VCaP (cell line): ENCODE results near the gene MYL12B.

Experiments used
- H3K27ac ChIP-seq: fragments of 450-650 bp; 2 replicates; pipeline ENCODE4 v1.5.1; 2017
- TF ChIP-seq, protein P1 (sequence below): fragments of 450-650 bp; conservative IDR thresholded peaks from 2 replicates; pipeline ENCODE4 v1.5.1; 2017; ENCODE audit warnings: mild to moderate bottlenecking, moderate library complexity

Gene MYL12B

DNA sequence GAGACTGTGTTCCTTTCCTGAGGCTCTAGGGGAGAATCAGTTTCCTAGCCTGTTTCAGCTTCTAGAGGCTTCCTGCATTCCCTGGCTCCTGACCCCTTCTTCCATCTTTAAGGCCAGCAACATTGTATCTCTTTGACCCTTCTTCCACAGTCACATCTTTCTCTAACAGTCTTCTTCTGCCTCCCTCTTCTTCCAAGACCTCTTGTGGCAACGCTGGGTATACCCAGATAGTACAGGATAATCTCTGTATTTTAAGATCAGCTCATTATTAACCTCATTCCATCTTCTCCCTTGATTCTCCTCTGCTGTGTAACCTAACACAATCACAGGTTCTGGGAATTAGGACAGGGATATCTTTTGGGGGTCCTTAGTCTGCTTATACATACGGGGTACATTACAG is 23.2 kb upstream of the MYL12B start:
- H3K27ac ChIP-seq, result no peak overlapping the region
- TF ChIP-seq, protein P1, sequence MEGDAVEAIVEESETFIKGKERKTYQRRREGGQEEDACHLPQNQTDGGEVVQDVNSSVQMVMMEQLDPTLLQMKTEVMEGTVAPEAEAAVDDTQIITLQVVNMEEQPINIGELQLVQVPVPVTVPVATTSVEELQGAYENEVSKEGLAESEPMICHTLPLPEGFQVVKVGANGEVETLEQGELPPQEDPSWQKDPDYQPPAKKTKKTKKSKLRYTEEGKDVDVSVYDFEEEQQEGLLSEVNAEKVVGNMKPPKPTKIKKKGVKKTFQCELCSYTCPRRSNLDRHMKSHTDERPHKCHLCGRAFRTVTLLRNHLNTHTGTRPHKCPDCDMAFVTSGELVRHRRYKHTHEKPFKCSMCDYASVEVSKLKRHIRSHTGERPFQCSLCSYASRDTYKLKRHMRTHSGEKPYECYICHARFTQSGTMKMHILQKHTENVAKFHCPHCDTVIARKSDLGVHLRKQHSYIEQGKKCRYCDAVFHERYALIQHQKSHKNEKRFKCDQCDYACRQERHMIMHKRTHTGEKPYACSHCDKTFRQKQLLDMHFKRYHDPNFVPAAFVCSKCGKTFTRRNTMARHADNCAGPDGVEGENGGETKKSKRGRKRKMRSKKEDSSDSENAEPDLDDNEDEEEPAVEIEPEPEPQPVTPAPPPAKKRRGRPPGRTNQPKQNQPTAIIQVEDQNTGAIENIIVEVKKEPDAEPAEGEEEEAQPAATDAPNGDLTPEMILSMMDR, result peak; percentile 43

DNA sequence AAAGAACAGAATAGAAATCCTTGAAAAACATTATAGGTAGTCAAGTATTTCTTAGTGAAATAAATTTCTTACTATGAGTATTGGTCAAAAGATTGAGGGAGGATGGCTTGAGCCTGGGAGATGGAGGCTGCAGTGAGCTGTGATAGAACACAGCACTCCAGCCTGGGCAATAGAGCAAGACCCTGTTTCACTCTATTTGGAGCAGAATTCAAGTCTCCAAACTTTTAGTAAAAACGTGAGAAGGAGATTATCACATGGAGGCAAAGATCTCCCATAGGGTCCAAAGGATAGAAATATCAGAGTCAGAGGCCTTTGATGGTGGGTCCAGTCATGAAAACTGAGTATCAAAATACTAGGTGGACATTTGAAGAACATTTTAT is 16.8 kb upstream of the MYL12B start:
- H3K27ac ChIP-seq, result no peak overlapping the region
- TF ChIP-seq, protein P1, result no peak

DNA sequence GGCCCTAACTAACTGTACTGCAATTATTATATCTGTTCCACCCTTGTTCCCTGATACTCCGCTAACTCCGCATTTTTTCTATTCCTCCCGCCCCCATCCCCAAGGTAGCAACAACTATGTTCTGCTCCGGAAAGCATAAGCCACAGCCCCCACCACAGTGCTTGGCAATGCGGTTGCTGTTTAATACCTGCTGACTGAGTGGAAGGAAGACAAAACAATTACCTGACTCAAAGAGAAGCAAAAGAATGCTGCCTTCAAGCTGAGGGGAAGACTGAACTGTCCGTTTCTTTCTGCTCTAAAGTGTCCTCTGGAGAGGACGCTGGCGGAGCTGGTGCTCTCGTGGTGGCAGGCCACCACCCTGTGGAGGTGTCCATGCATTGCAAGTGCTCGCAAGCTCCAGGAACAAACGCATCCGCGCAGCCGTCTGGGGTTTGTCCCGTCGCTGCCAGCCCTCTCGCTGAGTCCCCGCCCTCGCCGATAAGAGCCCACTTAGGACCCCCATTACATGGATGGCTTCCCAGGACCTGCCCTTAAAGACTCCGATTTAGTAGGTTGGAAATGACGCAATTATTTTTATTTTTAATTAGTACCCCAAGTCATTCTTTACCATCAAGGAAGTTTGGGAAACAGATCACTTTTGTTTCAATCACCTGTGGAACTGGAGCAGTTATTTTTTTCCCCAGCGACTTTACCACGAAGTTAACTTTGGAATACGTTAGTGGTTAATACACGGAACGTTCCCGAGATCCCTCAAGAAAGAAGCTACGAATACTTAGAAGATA is 15.9 kb upstream of the MYL12B start:
- H3K27ac ChIP-seq, result peak overlapping the region; percentile 96
- TF ChIP-seq, protein P1, result peak; percentile 95

DNA sequence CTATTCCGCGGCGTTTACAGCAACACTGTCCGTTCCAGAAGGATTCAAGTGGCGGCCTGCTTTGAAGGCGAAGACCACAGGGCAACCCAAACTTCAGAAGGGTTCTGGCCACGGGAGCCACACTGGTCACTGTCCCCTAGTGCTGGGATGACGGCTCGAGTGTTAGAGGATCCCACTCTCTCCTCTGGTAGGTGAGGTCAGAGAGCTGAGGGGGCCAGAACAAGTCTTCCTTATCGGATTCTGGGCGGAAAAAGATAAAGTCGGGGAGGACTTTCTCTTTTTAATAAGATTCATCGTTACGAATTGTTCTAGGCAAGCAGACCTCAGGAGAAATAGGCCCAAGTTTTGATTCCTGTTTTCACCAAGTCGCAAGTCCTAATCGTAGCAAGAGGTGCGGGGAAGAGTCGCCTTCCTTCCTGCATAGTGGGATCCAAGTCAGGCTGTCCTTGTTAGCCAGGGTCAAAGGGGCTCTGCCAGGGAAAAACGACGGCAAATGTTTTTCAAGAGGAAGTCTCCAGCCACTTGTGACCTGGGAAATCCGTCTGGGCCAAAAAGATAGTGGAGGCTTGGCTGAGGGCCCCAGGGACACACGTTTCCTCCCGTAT is 15.2 kb upstream of the MYL12B start:
- peak overlapping the region; percentile 96 for H3K27ac ChIP-seq
- TF ChIP-seq, protein P1, result no peak

DNA sequence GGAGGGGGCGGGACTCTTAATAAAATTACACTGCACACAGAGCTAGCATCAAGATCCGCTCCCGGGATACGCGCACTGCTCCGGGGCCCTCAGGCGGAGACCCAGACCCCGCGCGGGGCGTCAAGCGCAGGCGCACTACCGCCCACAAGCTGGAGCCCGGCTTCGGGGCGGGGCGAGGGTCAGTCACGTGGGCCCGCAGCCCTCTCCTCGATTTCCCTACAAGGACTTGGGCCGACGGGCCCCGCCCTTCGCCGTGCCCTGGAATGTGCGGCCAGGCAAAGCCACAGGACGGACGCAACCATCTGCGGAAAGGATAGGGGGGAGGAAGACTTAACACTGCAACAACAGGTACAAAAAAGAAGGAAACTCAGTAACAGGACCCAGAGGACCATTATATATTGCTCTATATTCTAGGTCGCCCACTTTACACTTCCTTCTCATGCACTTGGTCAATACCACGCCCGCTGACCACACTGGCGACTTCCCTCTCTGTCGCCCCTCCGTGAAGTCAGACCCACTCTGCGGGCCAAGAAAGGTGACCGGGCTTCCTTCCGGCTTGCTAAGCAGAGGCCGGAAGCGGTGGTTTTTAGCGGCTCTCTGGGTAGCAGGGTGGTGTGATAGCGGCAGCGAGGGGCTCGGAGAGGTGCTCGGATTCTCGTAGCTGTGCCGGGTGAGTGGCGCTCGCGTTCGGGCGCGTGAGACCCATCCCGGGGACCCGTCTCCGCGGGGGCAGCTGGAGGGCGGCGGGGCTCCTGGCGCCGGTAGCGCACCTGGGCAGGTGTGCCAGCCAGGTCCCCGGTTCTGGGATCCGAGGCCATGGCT is 14.5 kb upstream of the MYL12B start, which contains the start of gene MYL12A:
Gene MYL12A (plus strand): TSS at position 562 of the 822 bp plus-strand sequence. CDS start 5,447 bp downstream, outside the sequence.
- TF ChIP-seq, protein P1, result no peak
- H3K27ac ChIP-seq, result peak within 1 kb of the TSS; percentile 96

DNA sequence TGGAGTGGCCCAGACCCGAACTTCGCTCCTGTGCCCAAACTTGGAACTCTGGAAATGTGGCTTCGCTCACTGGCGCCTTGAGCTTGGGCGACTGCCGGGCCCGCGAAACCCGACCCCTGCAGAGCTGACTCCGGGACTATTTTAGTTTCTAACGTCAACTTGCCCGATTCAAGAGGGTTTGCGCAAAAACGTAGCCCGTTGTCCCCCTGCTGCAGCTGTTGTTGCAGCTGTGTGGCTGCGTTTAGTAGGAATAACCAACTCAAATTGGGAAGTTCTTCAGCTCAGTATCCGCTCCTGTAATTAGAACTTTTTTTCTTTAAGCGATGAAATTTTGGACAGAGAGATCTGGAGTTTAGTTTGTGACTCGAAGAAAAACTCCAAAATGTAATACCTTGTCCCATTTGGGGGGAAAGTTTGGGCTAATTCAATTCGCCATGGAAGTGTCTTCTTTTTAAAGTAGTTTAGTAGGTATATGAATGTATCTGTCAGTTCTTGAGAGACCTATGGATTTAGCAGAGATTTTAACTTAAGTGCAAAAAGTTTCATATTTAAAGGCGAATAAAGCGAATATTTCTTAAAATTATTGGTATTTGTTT is 13.8 kb upstream of the MYL12B start:
- TF ChIP-seq, protein P1, result no peak

More for the DNA sequence above, 13.8 kb upstream of the MYL12B start:
- peak overlapping the region; percentile 96 for H3K27ac ChIP-seq
